ENCODE data around the gene OR2S2.
"Not testable (repeated sequence)": the region's sequence is repeated elsewhere in the genome, so short reads cannot be mapped to it uniquely, and the experiment has no call there.

Gene OR2S2

GRCh38 chr9:35930989-35931388 is 27.0 kb downstream of the OR2S2 start:
- no peak for DNase-seq

- DNase-seq, result no peak
Measured at GRCh38 chr9:35930521-35930920, 27.4 kb downstream of the OR2S2 start.

- no peak for DNase-seq
Measured at GRCh38 chr9:35929453-35929718, 28.6 kb downstream of the OR2S2 start.

- DNase-seq, result no peak
Measured at GRCh38 chr9:35928591-35929452, 29.1 kb downstream of the OR2S2 start.

GRCh38 chr9:35923927-35924763 is 33.8 kb downstream of the OR2S2 start:
- DNase-seq, result no peak

GRCh38 chr9:35923598-35923926 is 34.4 kb downstream of the OR2S2 start:
- DNase-seq, result no peak

- no peak for DNase-seq
Measured at GRCh38 chr9:35920051-35920620, 37.8 kb downstream of the OR2S2 start.

- DNase-seq, result no peak
Measured at GRCh38 chr9:35919212-35920008, 38.5 kb downstream of the OR2S2 start.

- no peak for DNase-seq
Measured at GRCh38 chr9:35918780-35919179, 39.2 kb downstream of the OR2S2 start.

- DNase-seq, result no peak
Measured at GRCh38 chr9:35917261-35917660, 40.7 kb downstream of the OR2S2 start.

GRCh38 chr9:35915681-35916294 is 42.2 kb downstream of the OR2S2 start:
- DNase-seq, result no peak

GRCh38 chr9:35914301-35914807 is 43.6 kb downstream of the OR2S2 start:
- DNase-seq, result no peak

GRCh38 chr9:35913429-35913828 is 44.5 kb downstream of the OR2S2 start:
- DNase-seq, result not testable (repeated sequence)

- DNase-seq, result no peak
Measured at GRCh38 chr9:35912791-35913400, 45.1 kb downstream of the OR2S2 start.

- no peak for DNase-seq
Measured at GRCh38 chr9:35911690-35912089, 46.3 kb downstream of the OR2S2 start.

GRCh38 chr9:35910613-35911359 is 47.2 kb downstream of the OR2S2 start:
- DNase-seq, result no peak

- DNase-seq, result no peak
Measured at GRCh38 chr9:35909687-35910612, 48.0 kb downstream of the OR2S2 start.

- no peak for DNase-seq
Measured at GRCh38 chr9:35909274-35909673, 48.7 kb downstream of the OR2S2 start, which contains the start of gene SPAAR. Gene SPAAR (plus strand): TSS chr9:35909490. CDS start chr9:35910464, 974 bp downstream.

GRCh38 chr9:35908504-35909125 is 49.3 kb downstream of the OR2S2 start:
- no peak for DNase-seq

Data from NCI-H510A (cell line).